GM12864 (cell line): Measurements from ENCODE around the gene MACF1.

Experiments used
- DNase-seq: peaks from one replicate; pipeline ENCODE4 v3.0.0-alpha.2; 2011; ENCODE audit warnings: low read depth
- H3K4me3 ChIP-seq: 2 replicates; pipeline ENCODE4 v1.5.1; 2011; ENCODE audit warnings: mild to moderate bottlenecking, low read depth, low read length, control low read depth
- CTCF ChIP-seq: IDR thresholded peaks from 2 replicates; pipeline ENCODE4 v1.5.1; 2011; ENCODE audit warnings: low read depth, mild to moderate bottlenecking, moderate library complexity, low read length, control low read depth, inconsistent platforms; ENCODE audit errors: missing control alignments

Gene MACF1

GRCh38 chr1:39266792-39267191 lies 62.3 kb downstream of the MACF1 start:
- TF ChIP-seq CTCF: no peak
- H3K4me3 ChIP-seq: no peak overlapping the region
- DNase-seq: no peak

GRCh38 chr1:39268112-39268581 lies 63.7 kb downstream of the MACF1 start:
- TF ChIP-seq CTCF: no peak
- peak overlapping the region; percentile 30 for H3K4me3 ChIP-seq
- DNase-seq: no peak

- peak overlapping the region; percentile 30; the same call in 1 of the 2 replicates for H3K4me3 ChIP-seq
- DNase-seq: no peak
- TF ChIP-seq CTCF: no peak
Measured at GRCh38 chr1:39268906-39269305, 64.4 kb downstream of the MACF1 start.

- DNase-seq: no peak
- TF ChIP-seq CTCF: no peak
- H3K4me3 ChIP-seq: peak overlapping the region; percentile 30
Measured at GRCh38 chr1:39269349-39269748, 64.9 kb downstream of the MACF1 start.

GRCh38 chr1:39269791-39270342 lies 65.4 kb downstream of the MACF1 start:
- peak overlapping the region; percentile 30 for H3K4me3 ChIP-seq
- DNase-seq: peak; percentile 79
- no peak for TF ChIP-seq CTCF

- TF ChIP-seq CTCF: no peak
- no peak for DNase-seq
- peak overlapping the region; percentile 30 for H3K4me3 ChIP-seq
Measured at GRCh38 chr1:39270368-39270767, 65.9 kb downstream of the MACF1 start.
